Measurements from ENCODE around the gene ATG2A.

DNA sequence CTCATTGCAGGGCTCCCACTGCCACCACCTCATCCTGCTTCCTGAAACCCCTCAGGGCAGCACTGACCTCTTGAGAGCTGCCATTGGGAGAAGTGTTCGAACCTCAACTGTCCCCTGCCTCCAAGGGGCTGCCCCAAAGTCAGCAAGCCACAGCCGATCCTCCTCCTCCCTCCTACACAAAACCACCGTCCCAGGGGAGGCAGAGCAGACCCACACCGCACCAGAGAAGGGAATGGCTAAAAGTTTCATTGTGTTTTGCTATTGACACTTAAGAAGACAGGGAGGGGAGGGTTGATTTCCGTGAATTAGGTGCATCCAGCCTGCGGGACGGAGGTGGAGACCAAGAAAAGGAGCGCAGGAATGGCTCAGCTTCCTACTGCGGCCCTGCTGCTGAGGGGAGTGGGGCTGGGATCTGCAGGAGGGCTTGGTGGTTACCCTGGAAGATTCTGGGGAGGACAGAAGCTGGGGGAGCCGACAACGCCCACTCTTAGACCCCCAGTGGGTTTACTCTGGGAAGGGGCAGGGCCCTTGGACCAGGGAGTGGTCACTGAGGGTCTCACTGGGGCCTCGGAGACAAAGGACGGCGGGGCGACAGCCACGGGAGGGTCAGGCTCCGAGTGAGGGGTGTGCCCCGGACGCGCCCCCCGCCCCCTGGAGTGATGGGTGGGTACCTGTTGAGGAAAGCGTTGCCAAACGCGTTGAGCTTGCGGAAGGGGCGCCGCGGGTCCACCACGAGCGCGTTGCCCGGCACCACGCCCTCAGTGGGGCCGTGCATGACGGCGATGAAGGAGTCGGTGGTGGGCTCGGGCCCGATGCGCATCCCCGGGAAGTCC lies 39.4 kb downstream of the ATG2A start:
- TF ChIP-seq POLR2A (IDR thresholded peaks at IDR 0.05; ENCODE audit: low read depth, low read length) (no peak; the same call in 1 of the 2 replicates), PAX5 (IDR thresholded peaks at IDR 0.05; ENCODE audit: insufficient read depth, low read length, severe bottlenecking) (no peak)

Data from GM12891 (cell line).